ENCODE measurements around the gene FBXO28. TPM values are rescaled to one million over a fixed set of nuclear protein-coding genes. Genes with fewer than 3 reads are reported as not detected.

The FBXO28 gene
- total and polyA plus RNA-seq, 10 of the 15 experiments (the other 5 are each of a cell fraction or from before 2014, with no cell fraction given), result 4.3 to 23.2 (median 18.4) TPM

- RAD21 ChIA-PET (ENCODE audit: unreplicated experiment), result interaction anchor here (0.9 to 1.9 kb wide), 7 partner anchors 10 to 337 kb away, joined by 3 to 8 read pairs (median 4); partner anchors contain the start of gene TP53BP2
- Histone ChIP-seq H4K20me1 (ENCODE audit: control insufficient read depth, insufficient read depth) (no peaks in the 10 kb centered on the region), H3K27me3 (replicated peaks in 1 of 2; ENCODE audit: control insufficient read depth in 2 of 2, insufficient read depth in 2 of 2, low read length in 1 of 2) (no peaks in the 10 kb centered on the region), H3K36me3 (ENCODE audit: control insufficient read depth in 2 of 2, insufficient read depth in 2 of 2, low read length in 1 of 2) (no peaks in the 10 kb centered on the region), H3K4me2 (ENCODE audit: control insufficient read depth, insufficient read depth) (peak overlapping the region; percentile 40), H3K4me3 (peak overlapping the region; percentile 90), H2AFZ (ENCODE audit: control insufficient read depth, low read depth, low read length) (peak overlapping the region; percentile 75), H3K9ac (ENCODE audit: control insufficient read depth, insufficient read depth, low read length) (peak overlapping the region; percentile 89), H3K4me1 (ENCODE audit: control insufficient read depth, insufficient read depth, low read length) (peaks cover 16% of the 10 kb centered on the region; the same call in 1 of the 2 replicates), H3K9me3 (replicated peaks; ENCODE audit: control insufficient read depth, insufficient read depth, low read length) (no peaks in the 10 kb centered on the region), H3K79me2 (ENCODE audit: control insufficient read depth, insufficient read depth, low read length) (peaks cover 37% of the 10 kb centered on the region), H3K27ac (ENCODE audit: control insufficient read depth, insufficient read depth) (peak overlapping the region; percentile 91)
- in situ Hi-C loops (cut with MboI) (no loop called here), intact Hi-C loops (cut with micrococcal nuclease; ENCODE audit: unreplicated experiment) (loop anchor here (1.0 to 5.0 kb wide), 4 partner anchors 13 to 335 kb away; partner anchors contain the start of genes NVL and TP53BP2)
- DNase-seq (ENCODE audit: low read depth, low spot score), result peak; percentile 91
- CTCF ChIA-PET, result interaction anchor here (0.6 to 2.5 kb wide), 7 partner anchors 12 to 93 kb away, joined by 3 to 9 read pairs (median 4); no protein-coding TSS in a partner anchor
- peak; percentile 61 for ATAC-seq
- POLR2A ChIA-PET, result interaction anchor here (1.3 to 1.8 kb wide), 3 partner anchors 10 to 21 kb away, joined by 4 to 7 read pairs (median 6); no protein-coding TSS in a partner anchor
- SMC1A ChIA-PET (ENCODE audit: uncharacterized antibody, unreplicated experiment), result interaction anchor here (0.7 to 2.9 kb wide), 6 partner anchors 11 to 195 kb away, joined by 3 to 14 read pairs (median 4); no protein-coding TSS in a partner anchor
- BruUV-seq (replicated peaks), result TSS peak; percentile 94
- peak; percentile 78 for FAIRE-seq
- 13% methylated on average over 22 of the region's 22 CpGs for WGBS (ENCODE audit: insufficient coverage, insufficient replicate concordance, low lambda C conversion rate, missing lambda C conversion rate)
- TF ChIP-seq CREB1 (IDR thresholded peaks at IDR 0.05; ENCODE audit: low read depth), result peak; percentile 60; the same call in 1 of the 2 replicates
- no peak; the same call in 1 of the 2 replicates for TF ChIP-seq BACH1 (IDR thresholded peaks at IDR 0.05; ENCODE audit: borderline replicate concordance)
- TF ChIP-seq NFYA (IDR thresholded peaks at IDR 0.05; ENCODE audit: borderline replicate concordance, low read depth, low read length), result no peak
- peak; percentile 95 for TF ChIP-seq ATF2 (IDR thresholded peaks at IDR 0.05; ENCODE audit: low read length)
- no peak for TF ChIP-seq E2F4 (IDR thresholded peaks at IDR 0.05; ENCODE audit: low read depth, low read length)
- no peak for TF ChIP-seq POLR2AphosphoS2 (IDR thresholded peaks at IDR 0.05; ENCODE audit: low read depth, low read length)
- TF ChIP-seq MTA3 (IDR thresholded peaks at IDR 0.05; ENCODE audit: borderline replicate concordance, low read length), result peak; percentile 98
- peak; percentile 90 for TF ChIP-seq PAX8 (IDR thresholded peaks at IDR 0.05)
- peak; percentile 26 for TF ChIP-seq EED (IDR thresholded peaks at IDR 0.05; ENCODE audit: low read depth)
- TF ChIP-seq CHD1 (IDR thresholded peaks at IDR 0.05; ENCODE audit: low read depth, low read length), result no peak
- peak; percentile 56 for TF ChIP-seq JUNB (IDR thresholded peaks at IDR 0.05)
- peak; percentile 91 for TF ChIP-seq TCF7 (IDR thresholded peaks at IDR 0.05; ENCODE audit: borderline replicate concordance)
- TF ChIP-seq MEF2B (IDR thresholded peaks at IDR 0.05; ENCODE audit: partially characterized antibody, poor library complexity, severe bottlenecking), result peak; percentile 58
- TF ChIP-seq CBFB (IDR thresholded peaks at IDR 0.05; ENCODE audit: low read depth), result peak; percentile 87
- TF ChIP-seq RELB (IDR thresholded peaks at IDR 0.05; ENCODE audit: low read depth), result peak; percentile 69; the same call in 1 of the 2 replicates
- no peak for TF ChIP-seq ESRRA (IDR thresholded peaks at IDR 0.05; ENCODE audit: low read length)
- peak; percentile 22 for TF ChIP-seq IKZF1 (conservative IDR thresholded peaks at IDR 0.05)
- TF ChIP-seq YBX1 (IDR thresholded peaks at IDR 0.05), result peak; percentile 16; the same call in 1 of the 2 replicates
- TF ChIP-seq MEF2A (IDR thresholded peaks at IDR 0.05; ENCODE audit: insufficient read depth, low read depth, low read length), result peak; percentile 52; the same call in 1 of the 2 replicates
- TF ChIP-seq ZNF217 (IDR thresholded peaks at IDR 0.05), result peak; percentile 84
Measured at GRCh38 chr1:224182057-224182865, 68.3 kb downstream of the FBXO28 start.
